ENCODE data around the gene STAMBP. TPM values are rescaled to one million over a fixed set of nuclear protein-coding genes. Genes with fewer than 3 reads are reported as not detected.

Gene STAMBP
- total RNA-seq, 1 experiment from 2014 or later = 76.6 TPM

GRCh38 chr2:73922681-73923080, 93.9 kb downstream of the STAMBP start:
- no peak for DNase-seq (ENCODE audit: low read depth in 1 of 2, low spot score in 2 of 2)
- Histone ChIP-seq H3K27me3 (replicated peaks) (no peaks in the 10 kb centered on the region), H3K27ac (no peak overlapping the region), H3K9me3 (replicated peaks) (no peaks in the 10 kb centered on the region), H3K4me1 (replicated peaks) (peaks cover 6% of the 10 kb centered on the region), H3K36me3 (peaks cover 25% of the 10 kb centered on the region), H3K4me3 (no peak overlapping the region)

Other genes with a start within 250 kb of the STAMBP start
- not detected in 2 replicates for gene NAT8, start 186.5 kb upstream of the STAMBP start, total RNA-seq (2014; rRNA removed; shearing (Covaris generic))
- gene TPRKB, start 91.6 kb upstream of the STAMBP start, total RNA-seq (2014; rRNA removed; shearing (Covaris generic)) = 52.8 and 85.2 TPM in 2 replicates
- 30.3 and 40.4 TPM in 2 replicates for gene DUSP11, start 48.9 kb upstream of the STAMBP start, total RNA-seq (2014; rRNA removed; shearing (Covaris generic))
- gene C2orf78, start 44.8 kb upstream of the STAMBP start, total RNA-seq (2014; rRNA removed; shearing (Covaris generic)) = 0.03 TPM in 1 of 2 replicates, not detected in the other
- 78.8 and 135 TPM in 2 replicates for gene ACTG2, start 64.0 kb downstream of the STAMBP start, total RNA-seq (2014; rRNA removed; shearing (Covaris generic))
- gene DGUOK, start 97.9 kb downstream of the STAMBP start, total RNA-seq (2014; rRNA removed; shearing (Covaris generic)) = 94.7 and 99.8 TPM in 2 replicates
- gene TET3, start 155.9 kb downstream of the STAMBP start, total RNA-seq (2014; rRNA removed; shearing (Covaris generic)) = 2.1 and 2.4 TPM in 2 replicates

Measured in SJSA1 (cell line).